Measurements from ENCODE around the gene KCNJ15.
A peak's percentile ranks its signal among the peaks of the same experiment; 100 is the strongest.

The KCNJ15 gene

DNA sequence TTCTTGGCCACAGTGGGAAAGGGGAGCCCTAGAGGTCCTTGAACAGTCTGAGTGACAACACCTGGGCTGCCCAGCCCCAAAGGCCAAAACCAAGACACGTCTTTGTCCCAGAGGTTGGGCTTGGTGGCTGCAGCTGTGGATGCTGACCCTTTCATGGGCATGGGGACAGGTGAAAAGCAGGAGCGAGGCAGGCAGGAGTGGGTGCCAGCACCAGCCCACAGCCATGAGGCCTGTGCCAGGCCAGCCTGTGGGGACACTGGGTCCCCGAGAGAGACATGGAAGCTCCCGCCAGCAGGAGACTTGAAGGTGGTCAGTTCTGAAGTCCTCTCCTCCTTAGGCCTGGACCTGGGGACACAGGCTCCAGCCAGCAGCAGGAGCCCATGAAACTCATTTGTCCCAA lies 98.6 kb downstream of the KCNJ15 start:
- DNase-seq (ENCODE audit: low read depth in 2 of 2): no peak

DNA sequence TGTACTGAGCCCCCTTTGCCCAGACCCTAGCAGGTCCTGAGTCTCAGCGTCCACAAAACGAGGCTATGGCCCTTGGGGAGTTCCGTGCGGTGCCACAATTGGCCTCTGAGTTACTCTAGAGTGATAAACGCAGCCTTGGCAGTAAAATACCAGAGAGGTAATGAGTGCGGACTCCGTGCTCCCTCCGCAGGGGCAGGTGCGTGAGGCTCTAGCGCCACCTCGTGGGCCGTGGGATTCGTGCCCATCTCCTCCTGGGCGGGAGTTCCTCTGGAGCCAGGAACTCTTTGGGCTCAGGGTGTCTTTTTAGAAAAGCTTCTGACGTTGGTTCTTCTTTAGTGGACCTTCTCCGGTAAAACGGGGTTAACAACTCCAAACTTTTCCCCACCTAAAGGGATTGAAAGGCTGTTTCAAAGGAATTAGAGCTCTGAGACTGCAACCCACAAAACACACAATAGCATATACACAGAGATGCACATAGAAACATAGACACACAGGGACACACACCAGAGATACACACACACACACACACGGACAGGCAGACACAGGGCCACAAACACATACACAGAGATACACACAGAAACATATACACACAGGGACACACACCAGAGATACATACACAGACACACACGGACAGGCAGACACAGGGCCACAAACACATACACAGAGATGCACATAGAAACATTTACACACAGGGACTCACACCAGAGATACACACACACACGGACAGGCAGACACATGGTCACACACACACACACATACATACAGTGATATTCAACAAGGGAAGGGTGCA lies 99.4 kb downstream of the KCNJ15 start:
- DNase-seq (ENCODE audit: low read depth in 2 of 2): peak in 1 of 2 experiments; percentile 42
